Psoas muscle (tissue), 8 donors: ENCODE data around the gene BCKDHB. TPM values are rescaled to one million over a fixed set of nuclear protein-coding genes. Genes with fewer than 3 reads are reported as not detected.
"Not testable (repeated sequence)": the region's sequence is repeated elsewhere in the genome, so short reads cannot be mapped to it uniquely, and the experiment has no call there.

Experiments
- ATAC-seq, 4 donors: fragments of 200-7000 bp; cut with Tn5 transposase; one replicate each; pipeline ENCODE4 v1.9.1; 2020; ENCODE audit warnings: moderate library complexity in 3 of 4, mild to moderate bottlenecking in 2 of 4
- DNase-seq, 2 donors: peaks; one replicate each; pipeline ENCODE4 v3.0.0-alpha.2; 2020
- H3K27ac ChIP-seq: fragments of 200-600 bp; one replicate; pipeline ENCODE4 v1.8.0; 2022
- H3K27me3 ChIP-seq, 3 donors: fragments of 200-600 bp in 1 of 3; one replicate each; pipeline versions ENCODE4 v1.6.1 to v1.8.0; 2013 to 2022; ENCODE audit warnings: low read length in 2 of 3, mild to moderate bottlenecking in 2 of 3, moderate library complexity in 1 of 3; ENCODE audit not compliant: insufficient read depth in 3 of 3
- H3K36me3 ChIP-seq, 2 donors: fragments of 200-600 bp in 1 of 2; one replicate each; pipeline versions ENCODE4 v1.6.1 to v1.8.0; 2013 to 2022; ENCODE audit warnings: low read depth in 1 of 2, mild to moderate bottlenecking in 1 of 2, moderate library complexity in 1 of 2; ENCODE audit not compliant: insufficient read depth in 1 of 2
- H3K4me1 ChIP-seq: fragments of 200-600 bp; one replicate; pipeline ENCODE4 v1.8.0; 2022
- H3K4me3 ChIP-seq: fragments of 200-600 bp; one replicate; pipeline ENCODE4 v1.8.0; 2022; ENCODE audit warnings: mild to moderate bottlenecking
- H3K9me3 ChIP-seq: fragments of 200-600 bp; one replicate; pipeline ENCODE4 v1.8.0; 2022
- WGBS, 3 donors: extraction: QIAGEN DNeasy Blood & Tissue Kit; methylation state at CpG; one replicate each; pipeline versions ENCODE4 v1.1.6 to v1.1.7; 2013; 5-methylcytosine and 5-hydroxymethylcytosine counted together
- intact Hi-C, 2 donors: fragments of 100-400 bp; cut with DNase I; formaldehyde crosslinking; loops; one replicate each; pipeline versions ENCODE4 v1.11.0 to v1.14.2; 2022
- polyA plus RNA-seq, 3 donors: library from polyadenylated mRNA; stranded (reverse); fragments of 200-250 nt; gene quantifications; one replicate each; pipeline ENCODE4 v1.2.3, GENCODE V29; 2013
- total RNA-seq, 4 donors: library from RNA; stranded (reverse); fragmentation: NEBNext Ultra II Directional in 2 of 4; extraction: Animal tissue kit (Norgen Biotek cat#: 25700) in 2 of 4; gene quantifications; one replicate each; pipeline versions ENCODE4 v1.2.1 to v1.2.4, GENCODE V29; 2021 to 2023
- TF ChIP-seq, protein P1 (sequence below): fragments of 200-600 bp; IDR thresholded peaks from one replicate; pipeline ENCODE4 v1.8.0; 2022; ENCODE audit warnings: antibody characterized with exemption
- donor health status: healthy with polysubstance abuse.
- donor health status: DM: no; HTN: no; CAD: no; lungs with moderate emphysema.
- donor health status: Bipolar disorder and iron deficiency.
- donor health status: healthy.
- donor health status: DM: yes; HTN: yes; CAD: no.
- donor health status: DM: no; HTN: no; CAD: no.
- donor health status: DM: no; HTN: no; CAD: no.
- donor health status: DM: yes; HTN: yes; CAD: no.

Gene BCKDHB
- total and polyA plus RNA-seq, 7 donors, result 3.2 to 13.9 (median 6.7) TPM

- Histone ChIP-seq H3K4me1 (no peaks in the 10 kb centered on the region), H3K27ac (no peak overlapping the region), H3K4me3 (no peak overlapping the region), H3K36me3 (no peaks in the 10 kb centered on the region), H3K27me3 (no peaks in the 10 kb centered on the region), H3K9me3 (no peaks in the 10 kb centered on the region)
- 94 to 97% (median 96%) methylated on average over 2 of the region's 2 CpGs for WGBS, 3 donors
- TF ChIP-seq, protein P1, sequence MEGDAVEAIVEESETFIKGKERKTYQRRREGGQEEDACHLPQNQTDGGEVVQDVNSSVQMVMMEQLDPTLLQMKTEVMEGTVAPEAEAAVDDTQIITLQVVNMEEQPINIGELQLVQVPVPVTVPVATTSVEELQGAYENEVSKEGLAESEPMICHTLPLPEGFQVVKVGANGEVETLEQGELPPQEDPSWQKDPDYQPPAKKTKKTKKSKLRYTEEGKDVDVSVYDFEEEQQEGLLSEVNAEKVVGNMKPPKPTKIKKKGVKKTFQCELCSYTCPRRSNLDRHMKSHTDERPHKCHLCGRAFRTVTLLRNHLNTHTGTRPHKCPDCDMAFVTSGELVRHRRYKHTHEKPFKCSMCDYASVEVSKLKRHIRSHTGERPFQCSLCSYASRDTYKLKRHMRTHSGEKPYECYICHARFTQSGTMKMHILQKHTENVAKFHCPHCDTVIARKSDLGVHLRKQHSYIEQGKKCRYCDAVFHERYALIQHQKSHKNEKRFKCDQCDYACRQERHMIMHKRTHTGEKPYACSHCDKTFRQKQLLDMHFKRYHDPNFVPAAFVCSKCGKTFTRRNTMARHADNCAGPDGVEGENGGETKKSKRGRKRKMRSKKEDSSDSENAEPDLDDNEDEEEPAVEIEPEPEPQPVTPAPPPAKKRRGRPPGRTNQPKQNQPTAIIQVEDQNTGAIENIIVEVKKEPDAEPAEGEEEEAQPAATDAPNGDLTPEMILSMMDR, result no peak
- DNase-seq (no peak), ATAC-seq (no peak)
- intact Hi-C loops, result no loop called here
Measured at GRCh38 chr6:80282913-80283554, 176.6 kb downstream of the BCKDHB start.

DNA sequence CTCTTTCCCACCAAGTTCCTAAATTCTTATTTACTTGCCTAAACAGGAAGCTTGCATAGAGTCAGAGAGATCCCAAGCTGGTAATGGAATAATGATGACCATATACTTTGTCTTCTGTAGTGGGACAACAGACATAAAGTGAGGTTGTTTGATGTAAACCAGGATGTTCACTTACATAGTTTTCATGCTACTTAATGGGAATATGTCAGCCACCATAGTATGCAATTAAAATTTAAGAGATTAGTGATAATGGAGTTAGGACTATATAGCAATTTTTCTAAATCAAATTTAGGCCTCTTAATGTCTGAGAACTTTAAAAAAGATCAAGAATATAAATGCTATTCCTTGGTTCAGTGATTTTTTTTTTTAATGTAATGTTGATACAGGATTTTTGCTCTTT lies 180.6 kb downstream of the BCKDHB start:
- no peaks in the 10 kb centered on the region for H3K27me3 ChIP-seq
- no peaks in the 10 kb centered on the region for H3K9me3 ChIP-seq
- intact Hi-C loops, result no loop called here
- no peaks in the 10 kb centered on the region for H3K36me3 ChIP-seq
- no peaks in the 10 kb centered on the region for H3K4me1 ChIP-seq
- ATAC-seq (no peak), DNase-seq (no peak)
- TF ChIP-seq, protein P1, result no peak
- H3K27ac ChIP-seq, result no peak overlapping the region
- no peak overlapping the region for H3K4me3 ChIP-seq

DNA sequence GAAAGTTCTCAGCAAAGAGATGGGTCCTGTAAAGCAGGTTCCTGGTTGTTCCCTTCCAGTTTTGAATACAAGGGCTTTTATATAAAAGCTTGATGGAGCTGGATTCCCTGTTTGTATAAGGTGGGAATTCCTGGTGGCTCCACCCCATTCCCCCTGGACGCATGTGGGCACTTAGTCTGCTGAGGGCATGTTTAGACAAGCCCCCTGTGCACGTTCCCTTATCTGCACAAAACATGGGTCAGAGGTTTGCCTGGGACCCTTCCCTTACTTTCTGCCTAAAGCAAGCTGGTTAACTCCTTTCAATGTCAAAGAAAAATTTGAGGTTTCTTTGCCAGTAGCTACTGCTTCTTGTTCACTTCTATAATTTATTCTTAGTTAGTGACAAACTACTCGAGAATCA lies 181.1 kb downstream of the BCKDHB start:
- Histone ChIP-seq H3K27me3 (no peaks in the 10 kb centered on the region), H3K36me3 (no peaks in the 10 kb centered on the region), H3K27ac (no peak overlapping the region), H3K4me3 (no peak overlapping the region), H3K4me1 (no peaks in the 10 kb centered on the region), H3K9me3 (no peaks in the 10 kb centered on the region)
- ATAC-seq, result no peak
- TF ChIP-seq, protein P1, result no peak
- intact Hi-C loops, result no loop called here
- DNase-seq, result no peak
- 94 to 95% (median 94%) methylated on average over 3 of the region's 3 CpGs for WGBS, 3 donors

DNA sequence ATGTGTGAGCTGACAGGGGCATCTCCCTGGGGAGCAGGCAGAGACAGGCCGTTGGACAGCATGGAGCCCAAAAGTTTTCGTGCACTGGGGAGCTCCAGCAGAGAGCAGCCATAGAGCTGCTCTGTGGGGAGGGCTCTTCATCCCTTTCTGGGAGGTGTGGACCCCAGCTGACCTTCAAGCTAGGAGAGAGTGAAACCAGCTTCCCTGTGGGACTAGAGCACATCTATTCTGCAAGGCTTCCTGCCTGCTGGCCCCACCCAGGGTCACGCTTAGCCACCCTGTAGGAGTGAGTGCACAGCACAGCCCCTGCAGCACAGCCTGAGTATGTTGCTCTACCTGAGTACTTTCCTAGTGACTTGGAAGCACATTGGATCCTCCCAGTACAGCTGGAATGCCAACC lies 183.3 kb downstream of the BCKDHB start:
- TF ChIP-seq, protein P1, result no peak
- Histone ChIP-seq H3K36me3 (no peaks in the 10 kb centered on the region), H3K4me1 (no peaks in the 10 kb centered on the region), H3K4me3 (no peak overlapping the region), H3K9me3 (peaks cover 6% of the 10 kb centered on the region), H3K27me3 (no peaks in the 10 kb centered on the region), H3K27ac (no peak overlapping the region)
- intact Hi-C loops, result no loop called here
- 58 to 60% (median 60%) methylated on average over 3 of the region's 3 CpGs for WGBS, 3 donors
- no peak for ATAC-seq
- no peak for DNase-seq

DNA sequence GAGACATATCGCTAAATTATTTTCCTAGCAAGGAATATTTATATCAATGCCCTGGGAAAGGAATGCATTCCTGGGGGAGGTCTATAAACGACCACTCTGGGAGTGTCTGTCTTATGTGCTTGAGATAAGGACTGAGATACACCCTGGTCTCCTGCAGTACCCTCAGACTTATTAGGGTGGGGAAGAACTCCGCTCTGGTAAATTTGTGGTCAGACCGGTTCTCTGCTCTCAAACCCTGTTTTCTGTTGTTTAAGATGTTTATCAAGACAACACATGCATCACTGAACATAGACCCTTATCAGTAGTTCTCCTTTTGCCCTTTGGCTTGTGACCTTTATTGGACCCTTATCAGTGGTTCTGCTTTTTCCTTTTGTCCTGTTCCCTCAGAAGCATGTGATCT lies 188.1 kb downstream of the BCKDHB start:
- 95 to 96% (median 95%) methylated on average over 4 of the region's 4 CpGs for WGBS, 3 donors
- not testable (repeated sequence) for H3K27me3 ChIP-seq, H3K4me3 ChIP-seq

More for the DNA sequence above, 188.1 kb downstream of the BCKDHB start:
- ATAC-seq, H3K9me3 ChIP-seq, H3K27ac ChIP-seq, H3K4me1 ChIP-seq, DNase-seq, intact Hi-C loops, H3K36me3 ChIP-seq: not testable (repeated sequence)
